ENCODE measurements around the gene OSBPL10.
"Not testable (repeated sequence)": the region's sequence is repeated elsewhere in the genome, so short reads cannot be mapped to it uniquely, and the experiment has no call there.

The OSBPL10 gene

GRCh38 chr3:31704591-31705179 lies 276.4 kb downstream of the OSBPL10 start:
- DNase-seq (ENCODE audit: low read depth, low spot score) = no peak

- no peak for DNase-seq (ENCODE audit: low read depth, low spot score)
Measured at GRCh38 chr3:31704156-31704555, 276.9 kb downstream of the OSBPL10 start.

- DNase-seq (ENCODE audit: low read depth, low spot score) = no peak
Measured at GRCh38 chr3:31701286-31701685, 279.8 kb downstream of the OSBPL10 start.

GRCh38 chr3:31699309-31699953 lies 281.6 kb downstream of the OSBPL10 start:
- DNase-seq (ENCODE audit: low read depth, low spot score) = no peak

- no peak for DNase-seq (ENCODE audit: low read depth, low spot score)
Measured at GRCh38 chr3:31696815-31697548, 284.1 kb downstream of the OSBPL10 start.

GRCh38 chr3:31696009-31696297 lies 285.1 kb downstream of the OSBPL10 start:
- DNase-seq (ENCODE audit: low read depth, low spot score) = no peak

- no peak for DNase-seq (ENCODE audit: low read depth, low spot score)
Measured at GRCh38 chr3:31695280-31696008, 285.6 kb downstream of the OSBPL10 start.

GRCh38 chr3:31693346-31693745 lies 287.7 kb downstream of the OSBPL10 start:
- no peak for DNase-seq (ENCODE audit: low read depth, low spot score)

GRCh38 chr3:31692751-31693150 lies 288.3 kb downstream of the OSBPL10 start:
- no peak for DNase-seq (ENCODE audit: low read depth, low spot score)

- DNase-seq (ENCODE audit: low read depth, low spot score) = no peak
Measured at GRCh38 chr3:31690771-31691170, 290.3 kb downstream of the OSBPL10 start.

GRCh38 chr3:31689523-31689922 lies 291.5 kb downstream of the OSBPL10 start:
- not testable (repeated sequence) for DNase-seq (ENCODE audit: low read depth, low spot score)

GRCh38 chr3:31688984-31689383 lies 292.1 kb downstream of the OSBPL10 start:
- DNase-seq (ENCODE audit: low read depth, low spot score) = no peak

- no peak for DNase-seq (ENCODE audit: low read depth, low spot score)
Measured at GRCh38 chr3:31687020-31687802, 293.9 kb downstream of the OSBPL10 start.

- no peak for DNase-seq (ENCODE audit: low read depth, low spot score)
Measured at GRCh38 chr3:31680072-31680870, 300.8 kb downstream of the OSBPL10 start.

- DNase-seq (ENCODE audit: low read depth, low spot score) = no peak
Measured at GRCh38 chr3:31676556-31676955, 304.5 kb downstream of the OSBPL10 start.

GRCh38 chr3:31673950-31674349 lies 307.1 kb downstream of the OSBPL10 start:
- DNase-seq (ENCODE audit: low read depth, low spot score) = no peak

GRCh38 chr3:31671976-31672375 lies 309.1 kb downstream of the OSBPL10 start:
- no peak for DNase-seq (ENCODE audit: low read depth, low spot score)

GRCh38 chr3:31671451-31671850 lies 309.6 kb downstream of the OSBPL10 start:
- DNase-seq (ENCODE audit: low read depth, low spot score) = no peak

GRCh38 chr3:31670722-31671121 lies 310.3 kb downstream of the OSBPL10 start:
- no peak for DNase-seq (ENCODE audit: low read depth, low spot score)

- DNase-seq (ENCODE audit: low read depth, low spot score) = no peak
Measured at GRCh38 chr3:31670136-31670535, 310.9 kb downstream of the OSBPL10 start.

GRCh38 chr3:31668242-31668641 lies 312.8 kb downstream of the OSBPL10 start:
- no peak for DNase-seq (ENCODE audit: low read depth, low spot score)
